SH-SY5Y (cell line): Measurements from ENCODE around the gene BTBD3.

Experiments used
- GATA2 ChIP-seq: IDR thresholded peaks from 2 replicates; pipeline ENCODE4 v1.6.1; 2011; ENCODE audit warnings: mild to moderate bottlenecking, low read depth, low read length
- GATA3 ChIP-seq: IDR thresholded peaks from 2 replicates; pipeline ENCODE4 v1.6.1; 2011; ENCODE audit warnings: low read depth, mild to moderate bottlenecking, low read length, moderate library complexity

Gene BTBD3

DNA sequence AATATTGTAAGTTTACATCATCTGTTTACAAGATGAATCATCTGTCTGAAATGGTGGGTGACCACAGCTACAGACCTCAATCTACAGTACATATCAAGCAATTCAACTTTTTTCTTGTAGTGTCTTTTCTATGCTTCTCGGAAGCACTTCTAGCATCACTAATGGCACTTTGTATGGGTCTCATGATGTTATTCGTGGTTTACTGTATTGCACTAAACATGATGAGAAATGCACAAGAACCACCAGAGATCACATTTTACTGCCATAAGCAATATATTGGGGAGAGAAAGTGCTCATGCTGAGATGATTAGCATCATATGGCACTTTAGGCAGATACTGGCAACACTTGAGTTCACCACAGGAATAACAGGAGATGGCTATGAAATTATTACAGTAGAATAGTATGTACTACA lies 15.4 kb upstream of the BTBD3 start:
- no peak for TF ChIP-seq GATA2
- TF ChIP-seq GATA3 = no peak

DNA sequence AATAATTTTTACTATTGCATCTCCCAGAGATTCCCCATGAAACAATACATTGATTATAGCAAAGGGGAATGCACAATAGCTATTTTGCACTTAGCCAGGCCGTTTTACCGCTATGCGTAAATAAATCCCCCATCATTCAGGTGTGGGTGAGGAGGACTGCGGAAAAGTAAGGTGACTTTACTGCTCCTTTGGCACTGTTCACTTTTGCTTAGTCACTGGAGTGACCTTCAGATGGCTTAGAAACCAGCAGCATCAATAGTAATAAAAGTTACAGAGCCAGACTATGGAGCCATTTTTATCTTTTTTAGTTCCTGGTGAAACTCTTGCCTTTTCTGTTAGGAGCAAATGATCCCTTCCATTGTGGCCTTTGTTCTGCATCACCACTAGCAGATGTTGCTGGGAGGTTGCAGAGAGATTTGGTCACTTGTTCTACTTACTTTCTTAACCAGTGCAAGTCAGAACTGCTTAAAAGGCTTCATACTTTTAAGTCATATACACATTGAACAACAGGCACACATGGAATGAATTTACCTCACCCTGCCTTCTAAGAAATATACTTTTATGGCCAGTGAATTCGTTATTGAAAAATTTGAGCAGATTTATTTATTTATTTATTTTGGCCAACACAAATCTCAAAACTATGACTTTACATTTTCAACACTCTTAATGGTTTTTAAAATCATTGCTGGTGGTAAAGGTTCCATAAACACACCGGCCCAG lies 12.1 kb upstream of the BTBD3 start:
- TF ChIP-seq GATA3 (no peak), GATA2 (no peak)

DNA sequence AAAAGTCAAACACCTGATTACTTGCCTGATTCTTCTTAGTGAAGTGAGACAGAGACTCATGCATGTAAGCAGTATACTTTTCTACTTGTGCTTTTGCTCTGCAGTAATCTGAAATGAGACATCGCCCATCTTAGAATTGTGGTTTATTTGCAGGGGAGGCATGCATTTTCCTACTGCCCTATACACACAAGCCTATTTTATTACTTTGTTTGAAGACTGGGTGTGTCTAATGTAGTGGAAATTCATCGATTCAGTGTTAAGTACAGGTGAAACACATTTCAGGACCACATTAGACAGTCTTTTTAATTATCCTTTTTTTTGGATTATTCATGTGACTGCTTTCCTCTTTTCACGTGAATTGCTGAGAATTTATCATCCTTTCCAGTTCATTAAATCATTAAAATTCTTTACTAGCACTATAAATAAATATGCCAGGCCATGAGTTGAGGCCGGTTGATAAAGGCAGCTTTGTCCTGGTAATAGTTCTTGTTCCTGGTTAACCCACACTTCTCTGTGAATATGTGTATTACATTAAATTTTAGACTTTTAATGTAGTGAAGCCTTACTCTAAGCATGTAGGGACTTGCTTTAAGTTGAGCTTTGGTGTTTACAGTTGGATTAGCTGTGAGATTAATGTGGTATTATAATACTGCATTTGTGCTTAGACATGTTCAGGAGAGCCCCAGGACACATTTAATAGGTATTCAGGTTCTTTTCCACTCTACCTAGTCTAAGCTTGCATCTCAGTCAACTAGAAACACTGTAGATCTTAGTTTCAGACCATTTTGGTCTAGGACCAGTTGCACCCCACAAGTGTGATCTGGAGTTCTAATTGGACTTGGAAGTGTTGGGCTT lies 10.8 kb upstream of the BTBD3 start:
- no peak for TF ChIP-seq GATA2
- no peak for TF ChIP-seq GATA3

DNA sequence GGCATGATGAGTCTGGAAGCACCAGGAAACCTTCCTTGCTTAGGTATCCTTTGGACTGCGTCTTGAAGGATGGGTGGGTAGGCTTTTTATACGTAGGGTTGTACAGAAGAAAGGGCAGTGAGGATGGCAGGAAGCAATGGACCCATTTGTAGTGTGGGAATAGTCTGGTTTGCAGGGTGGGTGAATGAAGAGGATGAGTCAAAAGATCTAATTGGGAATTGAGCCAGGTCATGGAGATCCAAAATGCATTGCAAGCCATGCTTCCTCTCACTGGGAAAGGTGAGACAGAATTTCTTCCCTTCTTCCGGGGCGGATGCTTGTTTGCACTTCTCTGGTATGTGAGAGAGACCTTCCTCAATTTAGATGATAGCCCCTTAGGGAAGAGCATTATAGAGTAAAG lies 10.1 kb upstream of the BTBD3 start:
- TF ChIP-seq GATA3 (no peak), GATA2 (no peak)

DNA sequence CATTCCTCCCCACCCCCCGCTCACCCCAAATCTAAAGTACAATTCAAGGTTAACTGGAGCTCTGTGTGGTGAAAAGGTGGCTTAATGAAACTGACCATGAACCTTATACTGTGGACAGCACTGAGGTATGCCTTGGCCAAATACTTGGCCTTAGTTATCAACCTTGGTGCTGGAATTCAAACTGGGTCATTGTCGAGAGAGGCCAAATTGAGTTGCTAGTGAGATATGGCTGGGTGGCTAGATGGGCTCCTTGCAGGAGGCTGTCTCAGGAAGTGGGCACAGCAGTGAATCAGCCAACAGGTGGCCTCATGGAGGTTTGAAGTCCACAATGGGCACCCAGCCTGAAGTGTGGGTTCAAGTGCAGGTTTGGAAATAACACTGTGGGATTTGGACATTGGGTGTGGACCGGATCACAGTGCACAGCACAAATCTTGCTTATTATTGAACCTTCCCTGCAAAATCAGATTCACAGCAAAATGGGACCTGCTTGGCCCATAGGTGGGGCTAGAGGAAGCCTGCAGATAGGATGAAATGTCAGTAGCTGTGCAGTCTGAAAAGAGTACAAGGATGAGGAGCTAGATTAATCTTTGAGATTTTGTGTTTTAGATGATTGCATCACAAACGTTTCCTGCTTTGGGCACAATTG lies 5.6 kb upstream of the BTBD3 start:
- TF ChIP-seq GATA3 = no peak
- TF ChIP-seq GATA2 = no peak

DNA sequence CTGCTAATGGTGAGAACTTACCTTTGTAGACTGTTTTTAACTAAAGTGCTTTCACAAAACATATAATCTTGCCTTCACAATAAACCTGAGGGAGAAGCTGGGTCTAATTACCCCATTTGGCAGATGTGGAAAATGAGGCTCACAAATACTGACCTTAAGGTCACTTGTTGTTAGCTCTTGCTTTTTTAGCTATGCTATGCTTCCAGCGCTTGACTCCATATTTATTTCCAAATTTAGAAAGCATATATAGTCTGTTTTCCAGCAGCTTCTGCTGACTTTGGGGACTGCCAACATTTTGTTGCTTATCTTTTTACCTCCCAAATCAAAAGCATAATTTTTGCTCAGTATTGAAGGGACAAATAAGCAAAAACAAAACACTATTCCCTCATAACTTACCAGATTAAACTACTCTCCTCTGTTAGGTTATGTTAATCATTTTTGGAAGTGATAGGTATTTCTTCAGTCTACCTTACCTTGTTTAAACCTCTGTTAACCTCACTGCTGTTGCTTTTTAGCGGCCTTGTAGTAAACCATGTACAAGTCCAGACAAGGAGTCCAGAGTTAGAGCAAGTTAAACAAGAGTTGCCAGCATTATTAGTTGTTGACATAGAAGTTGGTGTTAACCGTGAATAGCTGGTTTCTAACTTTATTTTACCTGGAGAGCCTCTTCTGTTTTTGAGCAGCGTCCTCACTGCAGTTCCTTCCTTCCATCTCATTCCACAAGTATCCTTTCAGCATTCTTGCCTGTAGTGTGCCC lies 4.9 kb upstream of the BTBD3 start:
- TF ChIP-seq GATA3 (no peak), GATA2 (no peak)

DNA sequence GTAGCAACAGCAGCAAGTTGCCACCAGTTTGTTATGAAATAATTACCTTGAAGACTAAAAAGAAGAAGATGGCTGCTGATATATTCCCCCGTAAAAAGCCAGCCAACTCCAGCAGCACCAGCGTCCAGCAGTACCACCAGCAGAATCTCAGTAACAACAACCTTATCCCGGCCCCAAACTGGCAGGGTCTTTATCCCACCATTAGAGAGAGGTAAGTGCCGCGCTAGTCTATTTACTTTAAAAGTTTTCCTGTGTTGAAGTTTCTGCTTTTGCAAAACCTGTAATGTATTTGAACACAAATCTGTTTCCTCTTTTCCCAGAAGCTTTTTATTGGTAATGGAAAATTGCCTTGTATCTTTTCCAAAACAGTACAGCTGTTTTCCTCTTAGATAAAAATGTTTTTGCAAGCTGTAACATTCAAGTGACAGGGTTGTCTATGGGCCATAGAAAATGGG lies 725 bp downstream of the BTBD3 start:
- TF ChIP-seq GATA2 = no peak
- TF ChIP-seq GATA3 = no peak

DNA sequence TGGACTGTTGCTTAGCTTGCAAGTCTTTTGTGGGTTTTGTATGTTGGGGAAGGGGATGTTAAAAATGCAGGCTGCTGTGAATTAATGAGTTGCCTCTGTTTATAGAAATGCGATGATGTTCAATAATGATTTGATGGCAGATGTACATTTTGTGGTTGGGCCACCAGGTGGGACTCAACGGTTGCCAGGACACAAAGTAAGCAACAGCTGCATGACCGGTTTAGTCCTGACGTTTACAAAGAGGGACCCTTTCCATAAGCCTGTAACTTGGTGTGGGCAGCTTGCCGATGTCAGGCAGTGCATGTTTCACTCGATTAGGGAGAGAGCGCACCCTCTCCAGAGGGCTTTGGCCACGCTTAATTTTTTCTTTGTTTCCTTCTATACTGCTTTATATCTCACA lies 1.3 kb downstream of the BTBD3 start:
- TF ChIP-seq GATA3 (no peak), GATA2 (no peak)

DNA sequence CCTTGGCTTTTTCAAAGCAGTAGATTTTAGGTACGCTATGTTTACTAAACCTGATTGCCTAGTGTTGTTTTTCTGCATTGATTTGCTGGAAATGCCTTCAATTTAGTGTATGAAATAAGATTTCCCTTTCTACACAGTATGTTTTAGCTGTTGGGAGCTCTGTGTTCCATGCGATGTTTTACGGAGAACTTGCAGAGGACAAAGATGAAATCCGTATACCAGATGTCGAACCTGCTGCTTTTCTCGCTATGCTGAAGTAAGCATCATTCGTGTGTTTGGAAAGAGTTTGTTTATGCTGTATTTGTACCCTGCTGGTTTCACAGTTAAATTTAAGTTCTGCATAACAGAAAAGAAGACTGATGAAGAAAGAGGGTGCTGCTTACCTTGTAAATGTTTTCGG lies 1.9 kb downstream of the BTBD3 start:
- TF ChIP-seq GATA3 = no peak
- TF ChIP-seq GATA2 = no peak

DNA sequence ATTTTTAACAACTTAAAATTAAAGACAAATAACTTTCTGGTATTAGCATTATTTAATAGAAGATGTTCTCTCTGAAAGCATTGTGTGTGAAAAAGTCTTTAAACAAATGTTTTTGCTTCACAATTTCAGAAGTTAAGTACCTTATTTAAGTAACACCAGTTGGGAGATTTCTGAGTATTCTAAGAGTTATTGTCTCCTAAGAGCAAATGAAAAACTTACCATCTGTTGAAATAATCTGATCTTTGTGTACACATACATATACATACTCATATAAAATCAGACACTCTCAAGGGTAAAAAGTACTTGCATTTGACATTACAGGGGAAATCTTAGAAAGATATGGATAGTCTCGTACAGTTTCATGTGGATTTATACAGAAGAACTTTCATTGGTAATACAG lies 2.4 kb downstream of the BTBD3 start:
- TF ChIP-seq GATA2 = no peak
- no peak for TF ChIP-seq GATA3

DNA sequence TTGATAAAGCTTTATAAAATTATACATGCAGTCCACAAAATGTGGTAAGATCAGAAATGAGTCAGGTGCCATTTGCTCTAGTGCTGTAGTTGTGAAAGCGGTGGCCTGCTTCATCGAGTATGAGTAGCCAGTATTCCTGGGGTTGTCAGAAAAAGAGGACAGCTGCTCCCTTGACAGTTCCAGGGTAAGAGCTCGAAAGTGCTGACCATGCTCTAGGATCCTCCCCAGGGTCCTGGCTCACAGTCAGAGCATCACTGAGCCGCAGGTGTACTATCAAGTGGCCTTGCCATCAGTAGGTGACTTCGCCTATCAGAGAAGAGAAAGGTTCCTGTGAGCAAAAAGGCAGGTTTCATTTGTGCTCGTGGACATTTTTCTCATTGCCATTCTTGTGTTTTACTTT lies 3.6 kb downstream of the BTBD3 start:
- no peak for TF ChIP-seq GATA2
- no peak for TF ChIP-seq GATA3

DNA sequence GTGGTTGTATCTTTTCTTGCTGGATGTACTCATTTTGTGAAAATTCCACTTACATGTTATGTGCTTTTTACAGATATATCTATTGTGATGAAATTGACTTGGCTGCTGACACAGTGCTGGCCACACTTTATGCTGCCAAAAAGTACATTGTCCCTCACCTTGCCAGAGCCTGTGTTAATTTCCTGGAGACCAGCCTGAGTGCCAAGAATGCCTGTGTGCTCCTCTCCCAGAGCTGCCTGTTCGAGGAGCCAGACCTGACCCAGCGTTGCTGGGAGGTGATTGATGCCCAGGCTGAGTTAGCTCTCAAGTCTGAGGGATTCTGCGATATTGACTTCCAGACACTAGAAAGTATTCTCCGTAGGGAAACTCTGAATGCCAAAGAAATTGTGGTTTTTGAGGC lies 4.9 kb downstream of the BTBD3 start:
- TF ChIP-seq GATA2 = no peak
- TF ChIP-seq GATA3 = no peak

DNA sequence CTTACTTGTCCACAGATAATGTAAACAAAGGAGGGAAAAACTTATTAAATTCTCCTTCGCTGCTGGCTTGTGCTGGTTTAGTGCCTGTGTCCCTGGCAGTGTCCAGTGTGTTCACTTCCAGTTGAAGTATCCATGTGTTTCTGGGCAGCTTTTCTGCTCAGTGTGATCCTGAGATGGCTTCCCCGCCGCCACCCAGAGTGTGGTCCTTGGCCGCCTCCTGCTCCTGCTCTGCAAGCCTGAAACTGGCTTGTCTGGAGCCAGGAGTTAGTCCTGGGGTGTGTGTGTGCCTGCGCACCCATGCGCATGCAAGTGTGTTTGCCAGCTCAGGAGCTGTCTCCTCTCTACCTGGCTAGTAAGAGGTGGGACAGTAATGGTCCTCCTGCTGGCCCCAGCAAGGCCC lies 7.2 kb downstream of the BTBD3 start:
- TF ChIP-seq GATA2 (no peak), GATA3 (no peak)

DNA sequence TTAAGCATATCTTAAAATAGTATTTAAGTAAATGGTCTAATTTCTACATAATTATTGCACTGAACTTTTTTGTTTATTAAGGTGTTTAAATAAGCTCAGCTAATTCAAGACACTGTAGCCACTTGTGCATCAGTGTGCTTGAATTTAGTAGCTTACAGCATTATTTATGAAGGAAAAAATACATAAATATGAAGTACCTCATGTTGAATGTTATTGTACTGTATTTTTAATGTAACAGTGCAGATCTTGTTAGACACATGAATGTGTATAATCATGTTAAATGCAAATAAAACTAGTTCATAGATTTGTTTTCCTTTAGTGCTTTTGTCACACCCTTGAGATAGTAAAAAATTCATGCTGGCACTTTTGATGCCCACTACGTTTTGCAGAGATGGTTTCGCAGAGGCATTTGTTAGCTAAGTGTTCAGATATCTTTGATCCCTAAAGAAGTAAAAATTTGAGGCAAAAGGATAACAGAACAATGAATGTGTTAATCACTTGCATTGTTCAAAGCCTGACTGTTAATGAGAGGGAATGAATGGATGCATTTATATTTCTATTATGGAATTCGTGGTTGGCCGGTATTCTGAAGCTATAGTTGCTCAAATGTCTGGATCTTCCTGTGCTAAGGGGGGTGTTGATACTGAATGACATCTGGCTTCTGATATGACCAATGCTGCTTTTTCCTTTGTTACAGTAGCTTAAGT lies 8.8 kb downstream of the BTBD3 start:
- TF ChIP-seq GATA2 = no peak
- no peak for TF ChIP-seq GATA3
